MCF 10A (cell line): Measurements from ENCODE around the gene SVOP. TPM values are rescaled to one million over a fixed set of nuclear protein-coding genes. Genes with fewer than 3 reads are reported as not detected.

Experiments
- BruUV-seq: library from RNA; stranded (reverse); fragments of 400-500 nt; replicated peaks from 2 replicates; lab custom pipeline; 2021; lab: Mats Ljungman, UMichigan
- CTCF ChIA-PET: fragments of 300-600 bp; sonication (Branson Sonifier 250); formaldehyde crosslinking; extraction: SDS; loops from one replicate; lab custom pipeline; 2021; ENCODE audit warnings: antibody characterized with exemption, inconsistent platforms; lab: Yijun Ruan, JAX
- POLR2A ChIA-PET: fragments of 300-600, 350-650 bp; sonication (Branson Sonifier 250); formaldehyde crosslinking; extraction: SDS; loops from one replicate; lab custom pipeline; 2020; ENCODE audit warnings: antibody characterized with exemption, inconsistent platforms; lab: Yijun Ruan, JAX
- DNase-seq: peaks from one replicate; pipeline ENCODE4 v3.0.0-alpha.2; 2018; ENCODE audit not compliant: unreplicated experiment
- H3K27ac Mint-ChIP-seq: one replicate; pipeline ENCODE4 v1.8.0; 2022; ENCODE audit warnings: mild to moderate bottlenecking, low read depth, mixed read lengths; ENCODE audit not compliant: unreplicated experiment
- H3K27me3 Mint-ChIP-seq: one replicate; pipeline ENCODE4 v1.8.0; 2022; ENCODE audit warnings: mixed read lengths; ENCODE audit not compliant: insufficient read depth, unreplicated experiment
- H3K36me3 Mint-ChIP-seq: one replicate; pipeline ENCODE4 v1.8.0; 2022; ENCODE audit warnings: mild to moderate bottlenecking, moderate library complexity, mixed read lengths; ENCODE audit not compliant: insufficient read depth, unreplicated experiment
- H3K4me1 Mint-ChIP-seq: one replicate; pipeline ENCODE4 v1.8.0; 2022; ENCODE audit warnings: mixed read lengths; ENCODE audit not compliant: insufficient read depth, unreplicated experiment
- H3K4me3 Mint-ChIP-seq: one replicate; pipeline ENCODE4 v1.8.0; 2022; ENCODE audit warnings: mild to moderate bottlenecking, moderate library complexity, mixed read lengths; ENCODE audit not compliant: unreplicated experiment
- H3K9me3 Mint-ChIP-seq: one replicate; pipeline ENCODE4 v1.8.0; 2022; ENCODE audit warnings: mixed read lengths; ENCODE audit not compliant: unreplicated experiment
- intact Hi-C: fragments of 100-400 bp; cut with micrococcal nuclease; formaldehyde crosslinking; loops from 2 replicates; pipeline ENCODE4 v1.14.1; 2022
- total RNA-seq: library from RNA; stranded (reverse); gene quantifications from 2 replicates; pipeline ENCODE4 v1.2.3, GENCODE V29; 2022
- TF ChIP-seq, protein P1 (sequence below): fragments of 200-600 bp; IDR thresholded peaks from one replicate; pipeline ENCODE4 v1.8.0; 2022; ENCODE audit warnings: antibody characterized with exemption, mild to moderate bottlenecking; ENCODE audit not compliant: unreplicated experiment

SVOP gene
- total RNA-seq, 1 experiment from 2014 or later, result not detected

DNA sequence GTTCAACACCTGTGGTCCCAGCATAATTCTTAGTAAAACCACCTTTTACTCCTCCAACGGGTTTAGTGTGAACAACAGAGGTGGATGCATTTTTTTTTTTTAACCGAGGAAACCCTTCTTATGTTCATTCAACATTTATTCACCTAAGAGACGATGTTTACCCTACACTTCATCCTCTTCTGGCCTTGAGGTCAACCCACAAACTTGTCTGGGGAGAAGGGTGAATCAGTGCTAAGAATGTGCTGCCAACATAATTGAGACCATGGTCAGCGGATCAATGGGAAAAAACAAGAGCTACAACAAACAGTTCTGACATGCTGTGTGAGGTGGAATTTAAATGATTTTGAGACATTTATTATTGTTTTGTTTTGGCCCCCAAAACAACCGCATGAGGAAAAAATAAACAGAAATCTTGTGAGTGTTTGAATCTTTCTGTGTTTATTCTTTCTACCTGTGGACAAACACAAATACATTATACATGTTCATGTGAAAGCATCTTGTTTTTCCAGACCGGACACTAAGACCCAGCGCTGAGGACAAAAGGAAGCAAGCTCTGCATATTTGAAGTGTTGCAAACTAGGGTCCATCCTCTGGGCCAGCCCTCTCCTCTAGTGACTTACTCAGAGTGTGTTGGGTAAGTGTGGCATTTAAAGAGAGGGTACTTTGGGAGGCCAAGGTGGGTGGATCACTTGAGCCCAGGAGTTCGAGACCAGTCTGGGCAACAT lies 26.4 kb upstream of the SVOP start:
- Mint-ChIP-seq H3K36me3 (no peaks in the 10 kb centered on the region), H3K27me3 (peaks cover 25% of the 10 kb centered on the region), H3K27ac (no peak overlapping the region), H3K4me3 (no peak overlapping the region), H3K4me1 (no peaks in the 10 kb centered on the region), H3K9me3 (no peaks in the 10 kb centered on the region)
- POLR2A ChIA-PET, result no interaction called here
- no peak for DNase-seq
- TF ChIP-seq, protein P1, sequence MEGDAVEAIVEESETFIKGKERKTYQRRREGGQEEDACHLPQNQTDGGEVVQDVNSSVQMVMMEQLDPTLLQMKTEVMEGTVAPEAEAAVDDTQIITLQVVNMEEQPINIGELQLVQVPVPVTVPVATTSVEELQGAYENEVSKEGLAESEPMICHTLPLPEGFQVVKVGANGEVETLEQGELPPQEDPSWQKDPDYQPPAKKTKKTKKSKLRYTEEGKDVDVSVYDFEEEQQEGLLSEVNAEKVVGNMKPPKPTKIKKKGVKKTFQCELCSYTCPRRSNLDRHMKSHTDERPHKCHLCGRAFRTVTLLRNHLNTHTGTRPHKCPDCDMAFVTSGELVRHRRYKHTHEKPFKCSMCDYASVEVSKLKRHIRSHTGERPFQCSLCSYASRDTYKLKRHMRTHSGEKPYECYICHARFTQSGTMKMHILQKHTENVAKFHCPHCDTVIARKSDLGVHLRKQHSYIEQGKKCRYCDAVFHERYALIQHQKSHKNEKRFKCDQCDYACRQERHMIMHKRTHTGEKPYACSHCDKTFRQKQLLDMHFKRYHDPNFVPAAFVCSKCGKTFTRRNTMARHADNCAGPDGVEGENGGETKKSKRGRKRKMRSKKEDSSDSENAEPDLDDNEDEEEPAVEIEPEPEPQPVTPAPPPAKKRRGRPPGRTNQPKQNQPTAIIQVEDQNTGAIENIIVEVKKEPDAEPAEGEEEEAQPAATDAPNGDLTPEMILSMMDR, result no peak
- CTCF ChIA-PET, result no interaction called here
- intact Hi-C loops, result no loop called here
- no TSS peak for BruUV-seq

DNA sequence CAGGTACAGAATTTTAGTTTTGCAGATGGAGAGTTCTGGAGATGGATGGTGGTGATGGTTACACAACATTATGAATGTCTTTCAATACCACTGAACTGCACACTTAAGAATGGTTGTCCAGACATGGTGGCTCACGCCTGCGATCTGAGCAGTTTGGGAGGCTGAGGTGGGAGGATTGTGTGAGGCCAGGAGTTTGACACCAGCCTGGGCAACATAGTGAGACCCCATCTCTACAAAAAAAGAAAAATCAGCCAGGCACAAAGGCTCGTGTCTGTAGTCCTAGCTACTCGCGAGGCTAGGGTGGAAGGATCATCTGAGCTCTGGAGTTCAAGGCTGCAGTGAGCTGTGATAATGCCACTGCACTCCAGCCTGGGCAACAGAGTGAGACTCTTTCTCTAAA lies 23.4 kb upstream of the SVOP start:
- Mint-ChIP-seq H3K9me3 (no peaks in the 10 kb centered on the region), H3K4me1 (no peaks in the 10 kb centered on the region), H3K27ac (no peak overlapping the region), H3K36me3 (no peaks in the 10 kb centered on the region), H3K4me3 (no peak overlapping the region), H3K27me3 (peaks cover 30% of the 10 kb centered on the region)
- no TSS peak for BruUV-seq
- DNase-seq, result no peak
- intact Hi-C loops, result no loop called here
- TF ChIP-seq, protein P1, result no peak
- POLR2A ChIA-PET, result no interaction called here
- CTCF ChIA-PET, result interaction anchor here (0.7 kb wide), 1 partner anchor 1880 kb away, joined by 4 read pairs; no protein-coding TSS in a partner anchor

DNA sequence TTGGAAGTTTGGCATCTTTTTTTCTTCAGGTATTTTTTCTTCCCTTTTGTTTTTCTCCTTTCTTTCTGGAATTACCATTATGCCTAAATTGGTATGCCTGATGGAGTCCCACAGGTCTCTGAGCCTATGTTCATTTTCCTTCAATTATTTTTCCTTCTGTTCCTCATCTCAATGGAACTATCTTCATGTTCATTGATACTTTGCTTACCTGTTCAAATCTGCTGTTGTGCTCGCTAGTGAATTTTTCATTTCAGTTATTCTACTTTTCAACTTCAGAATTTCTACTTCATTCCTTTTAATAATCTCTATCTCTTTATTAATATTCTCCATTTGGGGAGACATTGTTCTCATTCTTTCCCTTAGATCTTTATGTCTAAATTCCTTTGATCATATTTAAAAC lies 16.1 kb upstream of the SVOP start:
- intact Hi-C loops, result no loop called here
- POLR2A ChIA-PET, result interaction anchor here (0.9 kb wide), 1 partner anchor 15 kb away, joined by 3 read pairs; no protein-coding TSS in a partner anchor
- H3K27me3 Mint-ChIP-seq, result peaks cover 19% of the 10 kb centered on the region
- no peaks in the 10 kb centered on the region for H3K4me1 Mint-ChIP-seq
- no peak overlapping the region for H3K27ac Mint-ChIP-seq
- no peak for DNase-seq
- TF ChIP-seq, protein P1, result no peak
- CTCF ChIA-PET, result interaction anchor here (0.6 to 0.9 kb wide), 3 partner anchors 42 to 76 kb away, joined by 3 to 5 read pairs (median 4); no protein-coding TSS in a partner anchor
- BruUV-seq, result no TSS peak
- H3K4me3 Mint-ChIP-seq, result no peak overlapping the region
- H3K36me3 Mint-ChIP-seq, result no peaks in the 10 kb centered on the region
- H3K9me3 Mint-ChIP-seq, result no peaks in the 10 kb centered on the region

DNA sequence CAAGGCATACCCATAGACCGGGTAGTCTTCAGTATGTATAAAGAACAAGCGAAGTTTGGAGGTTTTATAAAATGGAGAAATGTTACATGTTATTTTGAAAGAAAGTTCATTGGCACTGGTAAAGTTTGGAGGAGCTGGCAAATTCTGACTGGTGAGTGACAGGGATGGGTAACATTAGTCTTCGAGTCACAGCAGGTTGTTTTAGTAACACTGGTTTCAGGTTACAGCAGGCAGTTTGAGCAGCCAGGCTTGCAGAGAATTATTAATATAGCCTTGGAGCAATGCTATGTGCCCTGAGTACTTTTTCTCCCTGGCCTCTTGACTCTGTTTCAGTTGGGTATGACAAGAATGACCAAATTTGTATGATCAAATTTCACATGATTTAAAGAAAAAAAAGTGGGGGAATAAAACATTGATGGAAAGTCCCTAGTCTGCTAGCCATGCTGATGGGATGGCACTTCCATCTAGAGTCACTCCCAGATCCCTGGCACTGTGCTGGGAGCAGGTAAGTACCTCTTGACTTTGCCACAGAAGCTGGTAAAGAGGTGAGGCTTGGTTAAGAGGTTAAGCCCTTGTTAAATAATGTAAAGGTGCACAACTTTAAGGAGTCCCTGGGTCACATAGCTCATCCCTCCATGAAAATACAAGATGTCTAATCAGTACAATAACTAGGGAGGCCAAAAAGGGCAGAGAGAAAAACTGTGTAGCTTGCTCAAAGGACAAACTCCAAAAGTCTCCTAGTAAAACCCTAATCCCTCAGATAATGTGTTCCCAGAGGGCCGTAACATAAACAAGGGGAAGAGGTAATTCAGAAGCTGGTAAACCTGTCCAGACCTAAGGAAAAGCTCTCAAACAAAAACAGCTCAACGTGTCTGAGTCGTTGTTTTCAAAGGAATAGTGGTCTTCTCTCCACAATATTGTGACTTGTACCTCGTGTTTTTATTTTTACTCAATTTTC lies 12.7 kb upstream of the SVOP start:
- Mint-ChIP-seq H3K27ac (no peak overlapping the region), H3K27me3 (peaks cover 47% of the 10 kb centered on the region), H3K4me1 (no peaks in the 10 kb centered on the region), H3K36me3 (no peaks in the 10 kb centered on the region), H3K9me3 (no peaks in the 10 kb centered on the region), H3K4me3 (no peak overlapping the region)
- intact Hi-C loops, result no loop called here
- TF ChIP-seq, protein P1, result no peak
- ChIA-PET CTCF (no interaction called here), POLR2A (interaction anchor here (1.0 to 1.1 kb wide), 2 partner anchors 9 to 59 kb away, joined by 3 read pairs; no protein-coding TSS in a partner anchor)
- BruUV-seq, result no TSS peak
- peak; percentile 6 for DNase-seq
